Measurements from ENCODE around the gene FN3K.

The FN3K gene

DNA sequence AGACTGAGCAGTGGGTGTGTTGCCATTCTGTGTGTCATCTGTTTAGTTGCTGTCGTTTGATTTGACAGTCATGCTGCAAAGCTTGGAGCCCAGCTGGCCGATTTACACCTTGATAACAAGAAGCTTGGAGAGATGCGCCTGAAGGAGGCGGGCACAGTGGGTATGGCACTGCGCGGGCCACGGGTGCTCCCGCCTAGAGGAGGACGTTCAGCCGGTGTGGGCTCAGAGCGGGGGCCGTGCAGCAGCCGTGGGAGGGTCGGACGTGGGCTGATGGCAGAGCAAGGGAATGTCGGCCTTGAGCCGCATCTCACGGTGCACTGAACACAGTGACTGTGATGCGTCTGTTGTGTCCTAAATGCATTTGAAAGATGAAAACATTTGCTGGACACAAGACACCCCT is 15.2 kb upstream of the FN3K start:
- TF ChIP-seq SIN3A (IDR thresholded peaks at IDR 0.05; ENCODE audit: borderline replicate concordance, insufficient read depth, low read length), result no peak
- TF ChIP-seq TAF1 (IDR thresholded peaks at IDR 0.05; ENCODE audit: borderline replicate concordance, insufficient read depth, low read length), result no peak
- TF ChIP-seq POLR2AphosphoS5 (IDR thresholded peaks at IDR 0.05; ENCODE audit: low read depth, low read length), result no peak

DNA sequence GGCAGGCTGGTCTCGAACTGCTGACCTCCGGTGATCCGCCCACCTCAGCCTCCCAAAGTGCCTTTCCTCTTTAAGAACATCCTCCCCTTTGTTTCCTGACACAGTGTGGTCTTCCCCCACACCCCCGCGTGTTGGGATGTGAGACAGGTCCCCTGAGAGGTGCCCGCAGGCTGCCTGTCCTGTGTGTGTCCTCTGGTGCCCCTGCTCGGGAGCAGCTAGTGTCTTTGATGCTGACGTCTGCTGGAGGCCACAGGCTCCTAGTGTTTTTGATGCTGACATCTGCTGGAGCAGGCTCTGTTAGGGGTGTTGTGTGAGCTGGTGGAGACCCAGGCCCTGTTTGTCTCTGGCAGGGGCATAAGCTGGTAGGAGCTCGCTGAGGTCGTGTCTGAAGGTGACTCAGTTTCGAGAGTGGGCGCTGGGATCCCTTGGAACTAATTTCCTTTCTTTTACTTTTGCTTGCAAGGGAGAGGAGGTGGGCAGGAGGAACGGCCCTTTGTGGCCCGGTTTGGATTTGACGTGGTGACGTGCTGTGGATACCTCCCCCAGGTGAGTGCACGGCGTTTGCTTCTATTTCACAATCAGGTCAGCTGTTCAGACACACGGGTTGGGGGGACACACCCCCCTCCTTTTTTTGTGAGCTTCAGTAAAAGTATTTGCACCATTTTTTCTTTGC is 12.9 kb upstream of the FN3K start:
- TF ChIP-seq FOXP2 (optimal IDR thresholded peaks at IDR 0.05; ENCODE audit: borderline replicate concordance, extremely low read depth, extremely low read length, insufficient read depth) (no peak), POLR2AphosphoS5 (IDR thresholded peaks at IDR 0.05; ENCODE audit: low read depth, low read length) (no peak), TAF1 (IDR thresholded peaks at IDR 0.05; ENCODE audit: borderline replicate concordance, insufficient read depth, low read length) (no peak), SIN3A (IDR thresholded peaks at IDR 0.05; ENCODE audit: borderline replicate concordance, insufficient read depth, low read length) (no peak)
- TF ChIP-seq, protein P1, sequence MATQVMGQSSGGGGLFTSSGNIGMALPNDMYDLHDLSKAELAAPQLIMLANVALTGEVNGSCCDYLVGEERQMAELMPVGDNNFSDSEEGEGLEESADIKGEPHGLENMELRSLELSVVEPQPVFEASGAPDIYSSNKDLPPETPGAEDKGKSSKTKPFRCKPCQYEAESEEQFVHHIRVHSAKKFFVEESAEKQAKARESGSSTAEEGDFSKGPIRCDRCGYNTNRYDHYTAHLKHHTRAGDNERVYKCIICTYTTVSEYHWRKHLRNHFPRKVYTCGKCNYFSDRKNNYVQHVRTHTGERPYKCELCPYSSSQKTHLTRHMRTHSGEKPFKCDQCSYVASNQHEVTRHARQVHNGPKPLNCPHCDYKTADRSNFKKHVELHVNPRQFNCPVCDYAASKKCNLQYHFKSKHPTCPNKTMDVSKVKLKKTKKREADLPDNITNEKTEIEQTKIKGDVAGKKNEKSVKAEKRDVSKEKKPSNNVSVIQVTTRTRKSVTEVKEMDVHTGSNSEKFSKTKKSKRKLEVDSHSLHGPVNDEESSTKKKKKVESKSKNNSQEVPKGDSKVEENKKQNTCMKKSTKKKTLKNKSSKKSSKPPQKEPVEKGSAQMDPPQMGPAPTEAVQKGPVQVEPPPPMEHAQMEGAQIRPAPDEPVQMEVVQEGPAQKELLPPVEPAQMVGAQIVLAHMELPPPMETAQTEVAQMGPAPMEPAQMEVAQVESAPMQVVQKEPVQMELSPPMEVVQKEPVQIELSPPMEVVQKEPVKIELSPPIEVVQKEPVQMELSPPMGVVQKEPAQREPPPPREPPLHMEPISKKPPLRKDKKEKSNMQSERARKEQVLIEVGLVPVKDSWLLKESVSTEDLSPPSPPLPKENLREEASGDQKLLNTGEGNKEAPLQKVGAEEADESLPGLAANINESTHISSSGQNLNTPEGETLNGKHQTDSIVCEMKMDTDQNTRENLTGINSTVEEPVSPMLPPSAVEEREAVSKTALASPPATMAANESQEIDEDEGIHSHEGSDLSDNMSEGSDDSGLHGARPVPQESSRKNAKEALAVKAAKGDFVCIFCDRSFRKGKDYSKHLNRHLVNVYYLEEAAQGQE (IDR thresholded peaks at IDR 0.05; ENCODE audit: insufficient read depth in 1 of 2, low read depth in 2 of 2, low read length in 2 of 2), result no peak

DNA sequence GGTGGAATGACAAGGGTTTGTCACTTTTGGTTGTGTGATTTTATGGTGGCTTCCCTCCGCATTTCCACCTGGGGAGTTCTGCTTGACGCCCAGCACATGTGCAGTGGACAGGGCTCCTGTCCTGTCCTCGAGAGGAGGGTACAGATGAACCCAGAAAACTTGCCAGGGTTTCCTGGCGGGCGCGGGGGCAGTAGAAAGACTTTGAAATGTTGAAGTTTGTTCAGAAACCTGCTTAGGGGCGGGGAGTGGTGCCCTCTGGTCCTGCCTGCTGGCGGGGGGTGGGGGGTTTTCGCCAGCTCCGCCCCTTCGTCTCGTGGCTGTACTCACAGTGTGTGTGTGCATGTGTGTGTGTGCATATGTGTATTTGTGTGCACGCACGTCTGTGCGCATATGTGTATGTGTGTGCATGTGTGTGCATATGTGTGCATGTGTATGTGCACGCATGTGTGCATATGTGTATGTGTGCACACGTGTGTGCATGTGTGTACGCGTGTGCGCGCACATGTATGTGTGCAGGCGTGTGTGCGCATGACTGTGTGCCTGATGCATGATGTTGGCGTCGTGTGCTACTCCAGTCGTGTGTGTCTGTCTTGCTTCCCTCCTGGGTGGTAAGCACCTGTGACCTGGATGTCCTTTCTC is 12.1 kb upstream of the FN3K start:
- TF ChIP-seq FOXP2 (optimal IDR thresholded peaks at IDR 0.05; ENCODE audit: borderline replicate concordance, extremely low read depth, extremely low read length, insufficient read depth), result no peak
- no peak for TF ChIP-seq SIN3A (IDR thresholded peaks at IDR 0.05; ENCODE audit: borderline replicate concordance, insufficient read depth, low read length)
- no peak for TF ChIP-seq POLR2AphosphoS5 (IDR thresholded peaks at IDR 0.05; ENCODE audit: low read depth, low read length)
- TF ChIP-seq, protein P1 (IDR thresholded peaks at IDR 0.05; ENCODE audit: insufficient read depth in 1 of 2, low read depth in 2 of 2, low read length in 2 of 2), result no peak
- no peak for TF ChIP-seq TAF1 (IDR thresholded peaks at IDR 0.05; ENCODE audit: borderline replicate concordance, insufficient read depth, low read length)

DNA sequence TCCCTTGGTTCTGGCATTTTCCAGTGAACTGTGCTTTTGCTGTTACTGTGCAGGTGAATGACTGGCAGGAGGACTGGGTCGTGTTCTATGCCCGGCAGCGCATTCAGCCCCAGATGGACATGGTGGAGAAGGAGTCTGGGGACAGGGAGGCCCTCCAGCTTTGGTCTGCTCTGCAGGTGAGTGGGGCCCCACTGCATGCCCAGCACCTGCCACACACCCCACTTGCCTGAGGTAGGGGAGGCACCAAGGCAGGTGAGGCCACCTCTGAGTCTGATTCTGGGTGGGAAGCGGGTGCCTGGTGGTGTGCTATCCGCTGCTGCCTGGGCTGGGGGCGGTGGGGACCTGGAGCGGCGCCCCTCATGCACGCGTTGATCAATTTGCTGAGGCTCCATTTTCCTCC is 9.0 kb upstream of the FN3K start:
- TF ChIP-seq, protein P1 (IDR thresholded peaks at IDR 0.05; ENCODE audit: insufficient read depth in 1 of 2, low read depth in 2 of 2, low read length in 2 of 2), result no peak
- TF ChIP-seq TAF1 (IDR thresholded peaks at IDR 0.05; ENCODE audit: borderline replicate concordance, insufficient read depth, low read length), result no peak
- TF ChIP-seq POLR2AphosphoS5 (IDR thresholded peaks at IDR 0.05; ENCODE audit: low read depth, low read length), result no peak
- no peak for TF ChIP-seq FOXP2 (optimal IDR thresholded peaks at IDR 0.05; ENCODE audit: borderline replicate concordance, extremely low read depth, extremely low read length, insufficient read depth)
- no peak for TF ChIP-seq SIN3A (IDR thresholded peaks at IDR 0.05; ENCODE audit: borderline replicate concordance, insufficient read depth, low read length)

DNA sequence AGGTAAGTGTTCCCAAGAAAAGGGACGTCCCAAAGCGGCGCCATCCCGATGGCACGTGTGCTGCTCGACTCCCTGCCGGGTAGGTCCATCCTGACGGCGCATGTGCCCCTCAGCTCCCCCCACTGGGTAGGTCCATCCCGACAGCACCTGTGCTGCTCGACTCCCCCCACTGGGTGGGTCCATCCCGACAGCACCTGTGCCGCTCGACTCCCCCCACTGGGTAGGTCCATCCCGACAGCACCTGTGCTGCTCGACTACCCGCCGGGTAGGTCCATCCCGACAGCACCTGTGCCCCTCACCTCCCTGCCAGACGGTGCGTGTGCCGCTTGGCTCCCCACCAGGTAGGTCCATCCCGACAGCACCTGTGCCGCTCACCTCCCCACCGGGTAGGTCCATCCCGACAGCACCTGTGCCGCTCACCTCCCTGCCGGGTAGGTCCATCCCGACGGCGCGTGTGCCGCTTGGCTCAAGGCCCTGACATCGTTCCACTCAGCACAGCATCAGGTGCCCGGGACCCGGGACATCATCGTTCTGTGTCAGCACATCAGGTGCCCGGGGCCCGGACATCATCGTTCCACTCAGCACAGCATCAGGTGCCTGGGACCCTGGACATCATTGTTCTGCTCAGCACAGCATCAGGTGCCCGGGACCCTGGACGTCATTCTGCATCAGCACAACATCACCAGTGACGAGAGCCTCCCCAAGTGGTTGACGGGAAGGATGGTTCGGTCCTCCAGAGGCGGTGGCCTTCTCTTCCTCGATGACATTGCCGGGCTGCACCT is 5.7 kb upstream of the FN3K start:
- TF ChIP-seq SIN3A (IDR thresholded peaks at IDR 0.05; ENCODE audit: borderline replicate concordance, insufficient read depth, low read length) (no peak), POLR2AphosphoS5 (IDR thresholded peaks at IDR 0.05; ENCODE audit: low read depth, low read length) (no peak), TAF1 (IDR thresholded peaks at IDR 0.05; ENCODE audit: borderline replicate concordance, insufficient read depth, low read length) (no peak), FOXP2 (optimal IDR thresholded peaks at IDR 0.05; ENCODE audit: borderline replicate concordance, extremely low read depth, extremely low read length, insufficient read depth) (no peak)
- TF ChIP-seq, protein P1 (IDR thresholded peaks at IDR 0.05; ENCODE audit: insufficient read depth in 1 of 2, low read depth in 2 of 2, low read length in 2 of 2), result no peak

Measured in PFSK-1 (cell line).